Measurements from ENCODE around the gene ATF6. TPM values are rescaled to one million over a fixed set of nuclear protein-coding genes. Genes with fewer than 3 reads are reported as not detected.
A peak's percentile ranks its signal among the peaks of the same experiment; 100 is the strongest.

Gene ATF6
- polyA plus RNA-seq, 2 of the 4 experiments (the other 2 are of a cell fraction): 8.6 to 28.0 TPM

DNA sequence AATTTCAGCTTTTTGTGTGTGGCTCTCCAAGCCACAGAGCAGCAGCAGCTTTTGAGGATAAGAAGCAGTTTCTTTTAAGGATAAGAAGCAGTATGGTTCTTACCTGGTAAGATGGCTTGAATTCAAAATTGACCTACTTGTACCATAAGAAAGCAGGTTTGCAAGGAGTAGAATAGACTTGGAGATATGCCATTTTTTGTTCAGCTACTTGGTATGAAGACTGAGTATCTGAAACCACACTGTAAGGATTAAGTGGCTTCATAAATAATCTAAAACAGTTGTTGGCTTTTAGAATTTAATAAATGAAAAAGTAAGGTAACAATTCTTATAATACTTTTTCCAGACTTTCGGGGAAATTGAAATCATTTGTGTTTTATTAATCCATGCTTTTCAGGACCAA, 74.2 kb downstream of the ATF6 start:
- Histone ChIP-seq H3K9me3 (no peaks in the 10 kb centered on the region), H3K4me1 (no peaks in the 10 kb centered on the region), H3K27ac (no peak overlapping the region), H3K4me2 (no peak overlapping the region), H3K4me3 (no peak overlapping the region)
- no peak for ATAC-seq
- ChIA-PET CTCF (no interaction called here), POLR2A (no interaction called here)
- TF ChIP-seq, protein P1, sequence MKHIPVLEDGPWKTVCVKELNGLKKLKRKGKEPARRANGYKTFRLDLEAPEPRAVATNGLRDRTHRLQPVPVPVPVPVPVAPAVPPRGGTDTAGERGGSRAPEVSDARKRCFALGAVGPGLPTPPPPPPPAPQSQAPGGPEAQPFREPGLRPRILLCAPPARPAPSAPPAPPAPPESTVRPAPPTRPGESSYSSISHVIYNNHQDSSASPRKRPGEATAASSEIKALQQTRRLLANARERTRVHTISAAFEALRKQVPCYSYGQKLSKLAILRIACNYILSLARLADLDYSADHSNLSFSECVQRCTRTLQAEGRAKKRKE (CRISPR knock-in tag; IDR thresholded peaks at IDR 0.05; ENCODE audit: low read depth): no peak
- no peak for TF ChIP-seq MAFK (IDR thresholded peaks at IDR 0.05; ENCODE audit: partially characterized antibody)
- TF ChIP-seq CHD2 (IDR thresholded peaks at IDR 0.05; ENCODE audit: low read length, partially characterized antibody): no peak
- no peak for TF ChIP-seq KDM5A (IDR thresholded peaks at IDR 0.05)
- no peak for TF ChIP-seq RAD21 (conservative IDR thresholded peaks at IDR 0.05 in 1 of 2, IDR thresholded peaks at IDR 0.05 in 1 of 2)
- TF ChIP-seq ZFP36 (IDR thresholded peaks at IDR 0.05; ENCODE audit: borderline replicate concordance, partially characterized antibody): no peak
- TF ChIP-seq RCOR1 (IDR thresholded peaks at IDR 0.05; ENCODE audit: low read depth, low read length): no peak
- TF ChIP-seq JUN (IDR thresholded peaks at IDR 0.05): no peak
- TF ChIP-seq TP53 (CRISPR knock-in tag; IDR thresholded peaks at IDR 0.05): no peak
- TF ChIP-seq, protein P2, sequence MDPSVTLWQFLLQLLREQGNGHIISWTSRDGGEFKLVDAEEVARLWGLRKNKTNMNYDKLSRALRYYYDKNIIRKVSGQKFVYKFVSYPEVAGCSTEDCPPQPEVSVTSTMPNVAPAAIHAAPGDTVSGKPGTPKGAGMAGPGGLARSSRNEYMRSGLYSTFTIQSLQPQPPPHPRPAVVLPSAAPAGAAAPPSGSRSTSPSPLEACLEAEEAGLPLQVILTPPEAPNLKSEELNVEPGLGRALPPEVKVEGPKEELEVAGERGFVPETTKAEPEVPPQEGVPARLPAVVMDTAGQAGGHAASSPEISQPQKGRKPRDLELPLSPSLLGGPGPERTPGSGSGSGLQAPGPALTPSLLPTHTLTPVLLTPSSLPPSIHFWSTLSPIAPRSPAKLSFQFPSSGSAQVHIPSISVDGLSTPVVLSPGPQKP (IDR thresholded peaks at IDR 0.05; ENCODE audit: low read depth, low read length): no peak
- TF ChIP-seq, protein P3, sequence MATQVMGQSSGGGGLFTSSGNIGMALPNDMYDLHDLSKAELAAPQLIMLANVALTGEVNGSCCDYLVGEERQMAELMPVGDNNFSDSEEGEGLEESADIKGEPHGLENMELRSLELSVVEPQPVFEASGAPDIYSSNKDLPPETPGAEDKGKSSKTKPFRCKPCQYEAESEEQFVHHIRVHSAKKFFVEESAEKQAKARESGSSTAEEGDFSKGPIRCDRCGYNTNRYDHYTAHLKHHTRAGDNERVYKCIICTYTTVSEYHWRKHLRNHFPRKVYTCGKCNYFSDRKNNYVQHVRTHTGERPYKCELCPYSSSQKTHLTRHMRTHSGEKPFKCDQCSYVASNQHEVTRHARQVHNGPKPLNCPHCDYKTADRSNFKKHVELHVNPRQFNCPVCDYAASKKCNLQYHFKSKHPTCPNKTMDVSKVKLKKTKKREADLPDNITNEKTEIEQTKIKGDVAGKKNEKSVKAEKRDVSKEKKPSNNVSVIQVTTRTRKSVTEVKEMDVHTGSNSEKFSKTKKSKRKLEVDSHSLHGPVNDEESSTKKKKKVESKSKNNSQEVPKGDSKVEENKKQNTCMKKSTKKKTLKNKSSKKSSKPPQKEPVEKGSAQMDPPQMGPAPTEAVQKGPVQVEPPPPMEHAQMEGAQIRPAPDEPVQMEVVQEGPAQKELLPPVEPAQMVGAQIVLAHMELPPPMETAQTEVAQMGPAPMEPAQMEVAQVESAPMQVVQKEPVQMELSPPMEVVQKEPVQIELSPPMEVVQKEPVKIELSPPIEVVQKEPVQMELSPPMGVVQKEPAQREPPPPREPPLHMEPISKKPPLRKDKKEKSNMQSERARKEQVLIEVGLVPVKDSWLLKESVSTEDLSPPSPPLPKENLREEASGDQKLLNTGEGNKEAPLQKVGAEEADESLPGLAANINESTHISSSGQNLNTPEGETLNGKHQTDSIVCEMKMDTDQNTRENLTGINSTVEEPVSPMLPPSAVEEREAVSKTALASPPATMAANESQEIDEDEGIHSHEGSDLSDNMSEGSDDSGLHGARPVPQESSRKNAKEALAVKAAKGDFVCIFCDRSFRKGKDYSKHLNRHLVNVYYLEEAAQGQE (IDR thresholded peaks at IDR 0.05): no peak
- TF ChIP-seq FOSL2 (IDR thresholded peaks at IDR 0.05): no peak
- no peak for TF ChIP-seq FOSL2 (CRISPR knock-in tag; IDR thresholded peaks at IDR 0.05)
- no peak for FAIRE-seq
- DNase-seq (ENCODE audit: low read depth in 1 of 2, low spot score in 1 of 2): no peak
- WGBS (ENCODE audit: missing lambda C conversion rate): 94% methylated on average over 1 of the region's 1 CpG

DNA sequence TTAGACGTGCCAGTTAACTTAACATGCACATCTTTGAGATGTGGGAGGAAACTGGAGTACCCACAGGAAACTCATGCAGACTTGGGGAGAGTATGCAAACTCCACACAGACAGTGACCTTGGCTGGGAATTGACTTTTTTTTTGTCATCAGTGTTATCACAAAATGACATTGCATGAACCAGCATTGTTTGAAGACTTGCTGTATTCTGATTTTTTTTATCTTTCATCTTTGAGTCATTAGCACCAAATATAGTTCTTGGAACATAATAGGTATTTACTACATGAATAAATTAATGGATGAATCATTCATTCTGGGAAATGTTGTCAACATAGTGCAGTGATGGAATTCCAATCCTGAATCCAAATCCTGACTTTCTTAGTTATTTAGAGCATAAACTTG, 77.0 kb downstream of the ATF6 start:
- Histone ChIP-seq H3K4me2 (no peak overlapping the region), H3K4me1 (no peaks in the 10 kb centered on the region), H3K4me3 (no peak overlapping the region), H3K27ac (no peak overlapping the region), H3K9me3 (no peaks in the 10 kb centered on the region)
- no peak for ATAC-seq
- CTCF ChIA-PET: interaction anchor here (1.3 kb wide), 1 partner anchor 23 kb away, joined by 4 read pairs; no protein-coding TSS in a partner anchor
- DNase-seq (ENCODE audit: low read depth in 1 of 2, low spot score in 1 of 2): no peak
- peak; percentile 39 for FAIRE-seq
- 76% methylated on average over 1 of the region's 1 CpG for WGBS (ENCODE audit: missing lambda C conversion rate)
- POLR2A ChIA-PET: no interaction called here
- no peak for TF ChIP-seq GATA3 (IDR thresholded peaks at IDR 0.05; ENCODE audit: borderline replicate concordance)
- TF ChIP-seq, protein P3 (IDR thresholded peaks at IDR 0.05): no peak
- TF ChIP-seq ZSCAN20 (CRISPR knock-in tag; IDR thresholded peaks at IDR 0.05): no peak
- TF ChIP-seq MYC (IDR thresholded peaks at IDR 0.05; ENCODE audit: borderline replicate concordance, low read length): no peak
- no peak for TF ChIP-seq NR3C1 (IDR thresholded peaks at IDR 0.05)
- TF ChIP-seq ZNF302 (CRISPR knock-in tag; IDR thresholded peaks at IDR 0.05): no peak
- TF ChIP-seq EHMT2 (IDR thresholded peaks at IDR 0.05; ENCODE audit: low read depth): no peak
- TF ChIP-seq, protein P4, sequence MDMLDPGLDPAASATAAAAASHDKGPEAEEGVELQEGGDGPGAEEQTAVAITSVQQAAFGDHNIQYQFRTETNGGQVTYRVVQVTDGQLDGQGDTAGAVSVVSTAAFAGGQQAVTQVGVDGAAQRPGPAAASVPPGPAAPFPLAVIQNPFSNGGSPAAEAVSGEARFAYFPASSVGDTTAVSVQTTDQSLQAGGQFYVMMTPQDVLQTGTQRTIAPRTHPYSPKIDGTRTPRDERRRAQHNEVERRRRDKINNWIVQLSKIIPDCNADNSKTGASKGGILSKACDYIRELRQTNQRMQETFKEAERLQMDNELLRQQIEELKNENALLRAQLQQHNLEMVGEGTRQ (IDR thresholded peaks at IDR 0.05): no peak
- TF ChIP-seq NFE2L2 (conservative IDR thresholded peaks at IDR 0.05; ENCODE audit: low read length): no peak
- no peak for TF ChIP-seq RARB (CRISPR knock-in tag; IDR thresholded peaks at IDR 0.05)
- TF ChIP-seq RCOR1 (IDR thresholded peaks at IDR 0.05; ENCODE audit: low read depth, low read length): no peak
- no peak for TF ChIP-seq POLR2AphosphoS2 (conservative IDR thresholded peaks at IDR 0.05; ENCODE audit: low read length)
